HG03571 (cell line): ENCODE data around the gene TEX9.
"Not testable (repeated sequence)": the region's sequence is repeated elsewhere in the genome, so short reads cannot be mapped to it uniquely, and the experiment has no call there.

Source experiments
- ATAC-seq: cut with Tn5 transposase; IDR thresholded peaks from one replicate; pipeline ENCODE4 v1.9.1; 2021; ENCODE audit not compliant: unreplicated experiment

TEX9 gene

GRCh38 chr15:56365075-56365711 is at the start of gene TEX9:
TSS of gene TEX9 (plus strand) at chr15:56365426. CDS start at chr15:56365451, 25 bp downstream.
- ATAC-seq, result peak; percentile 80

GRCh38 chr15:56316561-56316960 is 48.7 kb upstream of the TEX9 start:
- ATAC-seq, result not testable (repeated sequence)

- ATAC-seq, result no peak
Measured at GRCh38 chr15:56320316-56320715, 44.9 kb upstream of the TEX9 start.

- ATAC-seq, result no peak
Measured at GRCh38 chr15:56320861-56321260, 44.4 kb upstream of the TEX9 start.

GRCh38 chr15:56322444-56322843 is 42.8 kb upstream of the TEX9 start:
- ATAC-seq, result no peak

GRCh38 chr15:56323435-56323834 is 41.8 kb upstream of the TEX9 start:
- ATAC-seq, result no peak

GRCh38 chr15:56325186-56325585 is 40.0 kb upstream of the TEX9 start:
- no peak for ATAC-seq

GRCh38 chr15:56327721-56328502 is 37.3 kb upstream of the TEX9 start:
- ATAC-seq, result no peak

GRCh38 chr15:56337084-56337725 is 28.0 kb upstream of the TEX9 start:
- no peak for ATAC-seq

GRCh38 chr15:56339594-56339993 is 25.6 kb upstream of the TEX9 start:
- ATAC-seq, result no peak

GRCh38 chr15:56341201-56341600 is 24.0 kb upstream of the TEX9 start:
- no peak for ATAC-seq

- ATAC-seq, result no peak
Measured at GRCh38 chr15:56342653-56343052, 22.6 kb upstream of the TEX9 start.

- ATAC-seq, result no peak
Measured at GRCh38 chr15:56343879-56344278, 21.3 kb upstream of the TEX9 start.

- ATAC-seq, result no peak
Measured at GRCh38 chr15:56344336-56344735, 20.9 kb upstream of the TEX9 start.

- ATAC-seq, result no peak
Measured at GRCh38 chr15:56346414-56346813, 18.8 kb upstream of the TEX9 start.

GRCh38 chr15:56349554-56349953 is 15.7 kb upstream of the TEX9 start:
- no peak for ATAC-seq

- no peak for ATAC-seq
Measured at GRCh38 chr15:56351353-56351752, 13.9 kb upstream of the TEX9 start.

- no peak for ATAC-seq
Measured at GRCh38 chr15:56351957-56352506, 13.2 kb upstream of the TEX9 start.

- ATAC-seq, result no peak
Measured at GRCh38 chr15:56353119-56353518, 12.1 kb upstream of the TEX9 start.

GRCh38 chr15:56353740-56354139 is 11.5 kb upstream of the TEX9 start:
- ATAC-seq, result no peak

GRCh38 chr15:56356616-56357015 is 8.6 kb upstream of the TEX9 start:
- ATAC-seq, result no peak

- ATAC-seq, result no peak
Measured at GRCh38 chr15:56358604-56359003, 6.6 kb upstream of the TEX9 start.
